HepG2 (cell line): ENCODE results near the gene RNASE4. TPM values are rescaled to one million over a fixed set of nuclear protein-coding genes. Genes with fewer than 3 reads are reported as not detected.

Experiments
- AFF4 ChIP-seq: sonication (generic); formaldehyde crosslinking; IDR thresholded peaks from 2 replicates; pipeline ENCODE4 v1.4.0; 2020; ENCODE audit warnings: missing genetic modification reagents
- ATAD3A ChIP-seq: sonication (generic); formaldehyde crosslinking; IDR thresholded peaks from 2 replicates; pipeline ENCODE4 v1.4.0; 2020; ENCODE audit warnings: missing genetic modification reagents
- ETV6 ChIP-seq: sonication (generic); formaldehyde crosslinking; conservative IDR thresholded peaks from 2 replicates; pipeline ENCODE4 v1.4.0; 2020; ENCODE audit warnings: missing genetic modification reagents
- FOXA1 ChIP-seq, 2 experiments: fragments of 450-650 bp in 1 of 2; sonication (generic) in 1 of 2; formaldehyde crosslinking in 1 of 2; IDR thresholded peaks; 2 replicates each; pipeline versions ENCODE4 v1.4.0 to v1.6.1; 2016 to 2020; ENCODE audit warnings: missing genetic modification reagents in 1 of 2
- FOXO4 ChIP-seq: sonication (generic); formaldehyde crosslinking; conservative IDR thresholded peaks from 2 replicates; pipeline ENCODE4 v1.8.1; 2023; ENCODE audit warnings: missing genetic modification reagents
- ONECUT2 ChIP-seq: sonication (generic); formaldehyde crosslinking; IDR thresholded peaks from 2 replicates; pipeline ENCODE4 v1.4.0; 2020; ENCODE audit warnings: missing genetic modification reagents
- RBAK ChIP-seq: sonication (generic); formaldehyde crosslinking; IDR thresholded peaks from 2 replicates; pipeline ENCODE4 v1.5.1; 2020; ENCODE audit warnings: mild to moderate bottlenecking, missing genetic modification reagents
- SIN3A ChIP-seq: IDR thresholded peaks from 2 replicates; pipeline ENCODE4 v1.6.1; 2011; ENCODE audit warnings: low read depth, mild to moderate bottlenecking, control low read depth, low read length, borderline replicate concordance
- TFDP1 ChIP-seq: IDR thresholded peaks from 2 replicates; pipeline ENCODE4 v1.6.1; 2016; ENCODE audit warnings: missing compliant biosample characterization, missing genetic modification reagents, borderline replicate concordance
- TGIF2 ChIP-seq: IDR thresholded peaks from 2 replicates; pipeline ENCODE4 v1.6.1; 2016; ENCODE audit warnings: control low read depth, missing compliant biosample characterization
- TRAFD1 ChIP-seq: sonication (generic); formaldehyde crosslinking; IDR thresholded peaks from 2 replicates; pipeline ENCODE4 v1.5.1; 2020; ENCODE audit warnings: missing genetic modification reagents, mild to moderate bottlenecking, borderline replicate concordance
- ZBTB14 ChIP-seq: sonication (generic); formaldehyde crosslinking; IDR thresholded peaks from 2 replicates; pipeline ENCODE4 v1.4.0; 2020; ENCODE audit warnings: missing genetic modification reagents
- ZBTB37 ChIP-seq: sonication (generic); formaldehyde crosslinking; IDR thresholded peaks from 2 replicates; pipeline ENCODE4 v1.4.0; 2020; ENCODE audit warnings: mild to moderate bottlenecking, missing genetic modification reagents
- ZFP36L2 ChIP-seq: sonication (generic); formaldehyde crosslinking; IDR thresholded peaks from 2 replicates; pipeline ENCODE4 v1.4.0; 2020; ENCODE audit warnings: missing genetic modification reagents
- ZNF296 ChIP-seq: sonication (generic); formaldehyde crosslinking; conservative IDR thresholded peaks from 2 replicates; pipeline ENCODE4 v1.5.0; 2020; ENCODE audit warnings: mild to moderate bottlenecking, missing genetic modification reagents
- ZNF350 ChIP-seq: sonication (generic); formaldehyde crosslinking; IDR thresholded peaks from 2 replicates; pipeline ENCODE4 v1.4.0; 2020; ENCODE audit warnings: mild to moderate bottlenecking, low read depth, missing genetic modification reagents, borderline replicate concordance
- ZNF432 ChIP-seq: sonication (generic); formaldehyde crosslinking; IDR thresholded peaks from 2 replicates; pipeline ENCODE4 v1.5.0; 2020; ENCODE audit warnings: missing genetic modification reagents, mild to moderate bottlenecking, borderline replicate concordance
- ZNF44 ChIP-seq: sonication (generic); formaldehyde crosslinking; IDR thresholded peaks from 2 replicates; pipeline ENCODE4 v1.5.1; 2020; ENCODE audit warnings: mild to moderate bottlenecking, missing genetic modification reagents
- ZNF629 ChIP-seq: sonication (generic); formaldehyde crosslinking; conservative IDR thresholded peaks from 2 replicates; pipeline ENCODE4 v1.5.0; 2020; ENCODE audit warnings: missing genetic modification reagents
- ZNF850 ChIP-seq: sonication (generic); formaldehyde crosslinking; conservative IDR thresholded peaks from 2 replicates; pipeline ENCODE4 v1.9.0; 2021; ENCODE audit warnings: mild to moderate bottlenecking, missing genetic modification reagents
- polyA plus RNA-seq, 8 experiments: library from polyadenylated mRNA; depleted of rRNA in 3 of 8; stranded (reverse) in 7 of 8; unstranded in 1 of 8; fragments of >200 nt; fragmentation: Illumina TruSeq in 4 of 8; extraction: Trizol in 4 of 8; gene quantifications; 2 replicates each; pipeline versions ENCODE4 v1.2.1 to v1.2.3, GENCODE V29; 2011 to 2016; ENCODE audit warnings: low read depth in 4 of 8, missing spikeins in 1 of 8, mixed read lengths in 1 of 8; ENCODE audit not compliant: insufficient read depth in 1 of 8
- total RNA-seq, 5 experiments: library from RNA; depleted of rRNA; stranded (reverse); fragments of >200 nt; fragmentation: Illumina TruSeq; extraction: Trizol; gene quantifications; 2 replicates each; pipeline ENCODE4 v1.2.3, GENCODE V29; 2016; ENCODE audit warnings: low read depth in 1 of 5

Gene RNASE4
- total and polyA plus RNA-seq, 2 of the 13 experiments (the other 11 are each of a cell fraction or from before 2014, with no cell fraction given) = 109 to 983 TPM

- TF ChIP-seq TFDP1 (CRISPR knock-in tag) (0 out of 2 replicates have a peak, but pooled peaks have one; percentile 5), ZBTB14 (CRISPR knock-in tag) (no peak; the same call in 1 of the 2 replicates), ZNF44 (CRISPR knock-in tag) (no peak), SIN3A (no peak), RBAK (CRISPR knock-in tag) (no peak), ZNF350 (CRISPR knock-in tag) (no peak), ETV6 (CRISPR knock-in tag) (no peak), ZNF432 (CRISPR knock-in tag) (0 out of 2 replicates have a peak, but pooled peaks have one; percentile 69), TGIF2 (CRISPR knock-in tag) (no peak), ONECUT2 (CRISPR knock-in tag) (no peak), FOXO4 (0 out of 2 replicates have a peak, but pooled peaks have one; percentile 27), ZBTB37 (CRISPR knock-in tag) (no peak), ATAD3A (CRISPR knock-in tag) (no peak), FOXA1 (IDR thresholded peaks at IDR 0.05) (no peak), FOXA1 (CRISPR knock-in tag; IDR thresholded peaks at IDR 0.05) (no peak), ZFP36L2 (no peak), AFF4 (no peak), ZNF850 (no peak), TRAFD1 (CRISPR knock-in tag) (no peak), ZNF629 (0 out of 2 replicates have a peak, but pooled peaks have one; percentile 26), ZNF296 (0 out of 2 replicates have a peak, but pooled peaks have one; percentile 6)
Observed at GRCh38 chr14:20682127-20682434, 2.3 kb upstream of the RNASE4 start (continued).
